Mononuclear cell (primary cell): ENCODE data around the gene GPR62. TPM values are rescaled to one million over a fixed set of nuclear protein-coding genes. Genes with fewer than 3 reads are reported as not detected.

ENCODE experiments used
- H3K27me3 ChIP-seq: 2 replicates; pipeline ENCODE4 v1.6.0; 2011; ENCODE audit warnings: low read length, control low read depth; ENCODE audit not compliant: insufficient read depth
- H3K4me1 ChIP-seq: 2 replicates; pipeline ENCODE4 v1.5.1; 2011; ENCODE audit warnings: mild to moderate bottlenecking, low read length, control low read depth; ENCODE audit not compliant: insufficient read depth
- H3K4me3 ChIP-seq: 2 replicates; pipeline ENCODE4 v1.5.1; 2011; ENCODE audit warnings: mild to moderate bottlenecking, low read length, moderate library complexity
- H3K9me3 ChIP-seq: 2 replicates; pipeline ENCODE4 v1.5.1; 2011; ENCODE audit warnings: low read depth, mild to moderate bottlenecking, control low read depth, low read length
- total RNA-seq: library from RNA; depleted of rRNA; stranded (reverse); fragments of >200 nt; gene quantifications from one replicate; pipeline ENCODE4 v1.2.3, GENCODE V29; 2012

The GPR62 gene
- total RNA-seq, 1 donor: 0.10 TPM

DNA sequence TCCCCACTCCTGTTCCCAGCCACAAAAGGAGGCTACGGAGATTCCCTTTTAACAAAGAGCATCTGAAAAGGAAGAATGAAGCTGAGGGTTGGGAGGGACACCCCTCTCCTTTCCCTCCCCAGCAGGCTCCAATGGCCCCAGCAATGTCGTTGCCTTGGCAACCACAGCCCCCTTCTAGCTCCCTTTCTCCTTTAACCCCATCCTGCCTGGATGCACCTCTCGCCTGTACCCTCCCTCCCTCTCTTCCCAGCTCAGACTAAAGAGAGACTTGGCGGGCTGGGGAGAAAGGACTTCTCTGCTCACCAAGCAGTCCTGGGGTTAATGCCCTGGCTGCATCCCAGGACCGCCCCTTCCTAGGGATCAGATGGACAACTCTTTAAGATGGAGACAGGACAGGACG, 47.6 kb downstream of the GPR62 start:
- Histone ChIP-seq H3K4me1 (peaks cover 17% of the 10 kb centered on the region), H3K9me3 (no peaks in the 10 kb centered on the region), H3K4me3 (no peak overlapping the region)

DNA sequence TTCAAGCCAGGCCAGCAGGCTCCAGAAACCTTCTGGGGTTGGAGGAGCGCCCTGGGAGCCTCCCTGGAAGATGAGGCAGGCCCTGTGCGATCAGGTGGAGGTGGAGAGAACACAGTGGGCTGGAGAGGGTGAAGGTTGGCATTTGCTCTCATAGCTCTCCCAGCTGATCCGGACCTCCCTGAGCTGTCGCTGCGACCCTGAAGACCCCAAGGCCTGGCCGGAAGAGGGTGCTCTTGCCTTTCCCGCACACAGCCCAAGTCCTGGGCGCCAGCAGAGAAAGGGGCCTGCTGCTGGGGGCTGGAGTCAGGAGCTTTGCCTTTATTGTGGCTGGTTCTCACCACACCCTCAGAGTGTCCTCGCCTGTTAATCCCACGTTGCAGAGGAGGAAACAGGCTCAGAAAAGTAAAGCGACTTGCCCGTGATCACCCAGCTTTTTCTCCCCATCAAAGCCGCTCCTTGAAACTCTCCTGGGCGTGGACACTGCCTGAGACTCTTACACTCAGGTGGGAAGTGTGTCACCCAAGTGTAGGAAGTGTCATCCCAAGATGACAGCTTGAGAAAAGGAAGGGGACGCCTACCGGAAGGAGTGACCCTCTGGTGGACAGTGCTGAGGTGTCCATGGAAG, 49.1 kb downstream of the GPR62 start:
- H3K27me3 ChIP-seq: no peaks in the 10 kb centered on the region
- H3K4me3 ChIP-seq: no peak overlapping the region
- peaks cover 17% of the 10 kb centered on the region for H3K4me1 ChIP-seq
- H3K9me3 ChIP-seq: no peaks in the 10 kb centered on the region

More for the DNA sequence above, 47.6 kb downstream of the GPR62 start:
- H3K27me3 ChIP-seq: no peaks in the 10 kb centered on the region

DNA sequence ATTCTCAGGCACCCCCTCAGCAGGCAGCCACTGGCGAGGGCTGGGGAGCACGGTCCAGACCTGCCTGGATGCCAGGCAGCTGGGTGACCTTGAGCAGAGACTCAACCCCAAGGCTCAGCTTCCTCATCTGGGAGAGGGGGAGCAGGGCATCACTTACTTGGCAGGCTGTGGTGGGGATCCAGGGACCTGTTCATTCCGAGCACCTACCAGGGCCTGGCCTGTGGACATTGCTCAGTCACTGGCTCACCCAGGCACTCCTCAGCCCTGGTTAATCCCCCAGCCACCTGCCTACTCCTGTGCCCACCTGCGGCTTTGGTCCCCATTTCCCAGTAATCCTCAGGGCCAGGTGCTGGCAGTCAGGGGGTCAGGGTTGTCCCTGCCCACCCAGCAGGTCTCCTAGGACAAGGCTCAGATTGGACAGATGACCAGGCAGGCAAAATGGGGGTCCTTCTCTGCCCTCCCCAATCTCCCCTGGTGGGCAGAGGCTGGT, 49.8 kb downstream of the GPR62 start:
- H3K9me3 ChIP-seq: no peaks in the 10 kb centered on the region
- H3K4me3 ChIP-seq: no peak overlapping the region
- peaks cover 17% of the 10 kb centered on the region for H3K4me1 ChIP-seq
- H3K27me3 ChIP-seq: no peaks in the 10 kb centered on the region

DNA sequence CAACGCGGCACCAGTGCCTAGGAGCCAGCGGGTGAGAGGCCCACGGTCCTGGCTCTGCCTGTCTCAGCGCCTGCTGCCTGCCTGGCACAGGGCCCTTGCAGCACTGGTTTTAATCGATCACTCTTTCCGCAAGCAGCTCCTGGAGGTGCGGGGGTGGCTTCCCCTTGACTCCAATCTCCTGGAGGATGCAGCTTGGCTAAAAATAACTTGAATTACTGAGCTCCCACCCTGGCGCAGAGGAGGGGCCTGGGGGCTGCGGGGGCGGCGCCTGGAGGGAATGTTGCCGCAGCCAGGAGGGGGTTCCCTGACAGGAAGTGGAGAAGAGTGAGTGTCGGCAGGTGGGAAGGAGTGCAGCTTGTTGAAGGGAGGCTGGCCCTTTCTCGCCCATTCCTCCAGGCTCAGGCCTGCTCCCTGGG, 50.4 kb downstream of the GPR62 start:
- Histone ChIP-seq H3K9me3 (no peaks in the 10 kb centered on the region), H3K4me1 (peaks cover 17% of the 10 kb centered on the region), H3K27me3 (no peaks in the 10 kb centered on the region), H3K4me3 (no peak overlapping the region)

DNA sequence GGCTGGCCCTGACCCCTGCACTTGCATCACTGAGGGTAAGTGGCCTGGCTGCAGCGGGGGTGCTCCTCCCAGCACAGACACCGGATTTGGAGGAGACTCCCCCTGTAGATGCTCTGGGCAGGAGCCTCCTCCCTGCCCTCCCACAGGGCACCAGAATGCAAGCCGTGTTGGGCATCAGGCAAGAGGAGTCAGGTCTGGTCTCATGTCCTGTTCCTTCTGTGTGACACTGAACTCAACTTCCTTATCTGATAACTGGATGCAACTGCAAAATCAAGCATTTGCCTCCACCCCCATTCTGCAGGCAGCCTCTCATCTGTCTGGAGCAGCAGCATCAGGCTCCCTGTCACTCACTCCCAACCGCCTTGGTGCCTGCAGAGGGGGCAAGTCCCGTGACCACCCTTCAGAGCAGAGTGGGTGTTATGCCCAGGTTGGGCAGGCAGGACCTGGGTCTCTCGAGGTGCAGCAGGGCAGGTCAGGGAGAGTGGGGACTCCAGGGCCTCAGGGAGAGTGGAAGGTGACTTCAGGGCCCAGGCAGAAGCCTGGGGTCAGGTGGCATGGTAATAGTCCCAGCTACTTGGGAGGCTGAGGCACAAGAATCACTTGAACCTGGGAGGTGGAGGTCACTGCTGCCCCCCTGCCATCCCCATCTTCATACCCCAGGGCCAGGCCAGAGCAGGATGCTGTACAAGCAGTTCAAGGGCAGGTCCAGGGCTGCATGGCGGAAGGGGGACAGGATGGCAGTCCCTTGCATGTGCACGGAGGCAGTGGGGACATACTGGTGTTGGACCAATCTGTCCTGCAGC, 51.0 kb downstream of the GPR62 start:
- Histone ChIP-seq H3K9me3 (no peaks in the 10 kb centered on the region), H3K27me3 (no peaks in the 10 kb centered on the region), H3K4me3 (no peak overlapping the region), H3K4me1 (peaks cover 17% of the 10 kb centered on the region)

DNA sequence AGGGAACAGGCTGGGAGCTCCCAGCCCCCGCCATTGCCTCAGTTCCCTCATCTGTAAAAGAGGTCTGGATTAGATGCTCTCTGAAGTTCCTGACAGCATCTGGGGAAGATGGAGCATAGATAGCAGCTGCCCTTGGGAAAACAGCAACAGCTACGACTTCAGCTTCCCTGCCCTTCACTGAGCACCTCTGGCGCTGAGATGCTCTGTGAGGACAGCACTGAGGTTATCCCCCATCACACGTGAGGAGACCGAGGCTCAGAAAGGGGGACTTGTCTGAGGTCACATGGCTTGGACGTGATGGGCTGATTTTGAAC, 51.6 kb downstream of the GPR62 start:
- Histone ChIP-seq H3K9me3 (no peaks in the 10 kb centered on the region), H3K4me3 (no peak overlapping the region), H3K4me1 (peaks cover 12% of the 10 kb centered on the region), H3K27me3 (no peaks in the 10 kb centered on the region)

Other genes with a start within 250 kb of the GPR62 start
- 1.6 TPM for gene GRM2, start 248.3 kb upstream of the GPR62 start, total RNA-seq
- not detected for gene IQCF6, start 176.1 kb upstream of the GPR62 start, total RNA-seq
- not detected for gene IQCF2, start 93.8 kb upstream of the GPR62 start, total RNA-seq
- not detected for gene IQCF5, start 79.8 kb upstream of the GPR62 start, total RNA-seq
- not detected for gene IQCF1, start 52.0 kb upstream of the GPR62 start, total RNA-seq
- gene RRP9, start 13.5 kb upstream of the GPR62 start, total RNA-seq: 2.7 TPM
- 6.2 TPM for gene PARP3, start 13.0 kb upstream of the GPR62 start, total RNA-seq
- gene PCBP4, start 12.1 kb downstream of the GPR62 start, total RNA-seq: 5.6 TPM
- 41.8 TPM for gene ABHD14B, start 18.7 kb downstream of the GPR62 start, total RNA-seq
- gene ABHD14A, start 19.7 kb downstream of the GPR62 start, total RNA-seq: 6.6 TPM
- 3.3 TPM for gene ACY1, start 28.2 kb downstream of the GPR62 start, total RNA-seq
- 1,675 TPM for gene RPL29, start 40.5 kb downstream of the GPR62 start, total RNA-seq
- 7.0 TPM for gene DUSP7, start 101.2 kb downstream of the GPR62 start, total RNA-seq
- gene POC1A, start 199.0 kb downstream of the GPR62 start, total RNA-seq: 0.21 TPM
- 20.4 TPM for gene ALAS1, start 242.8 kb downstream of the GPR62 start, total RNA-seq